Measurements from ENCODE around the gene GSE1. TPM values are rescaled to one million over a fixed set of nuclear protein-coding genes. Genes with fewer than 3 reads are reported as not detected.

The GSE1 gene
- total RNA-seq, 1 experiment from 2014 or later: 38.4 TPM

- Histone ChIP-seq H3K9me3 (ENCODE audit: low read length) (no peaks in the 10 kb centered on the region), H3K4me1 (ENCODE audit: insufficient read depth, low read length) (peaks cover 10% of the 10 kb centered on the region), H3K4me2 (ENCODE audit: low read length) (no peak overlapping the region), H3K27me3 (ENCODE audit: low read length) (no peaks in the 10 kb centered on the region), H3K9ac (ENCODE audit: low read length) (no peak overlapping the region), H4K20me1 (ENCODE audit: low read length) (no peaks in the 10 kb centered on the region), H3K79me2 (ENCODE audit: low read length) (0 out of 2 replicates have a peak, but pooled peaks cover 4% of the 10 kb centered on the region), H3F3A (ENCODE audit: low read length, unreplicated experiment) (no peaks in the 10 kb centered on the region), H3K4me3 (ENCODE audit: low read length) (no peak overlapping the region), H2AFZ (ENCODE audit: low read length) (no peak overlapping the region), H3K9me2 (replicated peaks; ENCODE audit: low read length) (no peaks in the 10 kb centered on the region), H3K36me3 (ENCODE audit: low read depth, low read length) (no peaks in the 10 kb centered on the region), H3K27ac (ENCODE audit: low read length) (no peak overlapping the region)
- CTCF ChIA-PET: interaction anchor here (0.5 kb wide), 1 partner anchor 35 kb away, joined by 4 read pairs; no protein-coding TSS in a partner anchor
- no TSS peak for BruUV-seq (replicated peaks)
- TF ChIP-seq CTCF (conservative IDR thresholded peaks at IDR 0.05; ENCODE audit: low read depth, low read length) (no peak), EZH2phosphoT487 (IDR thresholded peaks at IDR 0.05; ENCODE audit: borderline replicate concordance, low read length) (no peak), EZH2 (IDR thresholded peaks at IDR 0.05; ENCODE audit: low read length, unreplicated experiment) (no peak)
- DNase-seq: no peak
- no peak for ATAC-seq
- POLR2A ChIA-PET (ENCODE audit: unreplicated experiment): no interaction called here
- intact Hi-C loops (cut with micrococcal nuclease): no loop called here
Observed at GRCh38 chr16:85722128-85722893, 109.2 kb downstream of the GSE1 start.

GRCh38 chr16:85724126-85724879 is 111.2 kb downstream of the GSE1 start:
- Histone ChIP-seq H3K27me3 (ENCODE audit: low read length) (no peaks in the 10 kb centered on the region), H3K4me2 (ENCODE audit: low read length) (no peak overlapping the region), H3K9me2 (replicated peaks; ENCODE audit: low read length) (no peaks in the 10 kb centered on the region), H3F3A (ENCODE audit: low read length, unreplicated experiment) (no peaks in the 10 kb centered on the region), H2AFZ (ENCODE audit: low read length) (no peak overlapping the region), H3K36me3 (ENCODE audit: low read depth, low read length) (no peaks in the 10 kb centered on the region), H3K9ac (ENCODE audit: low read length) (no peak overlapping the region), H3K9me3 (ENCODE audit: low read length) (no peaks in the 10 kb centered on the region), H3K4me3 (ENCODE audit: low read length) (no peak overlapping the region), H4K20me1 (ENCODE audit: low read length) (no peaks in the 10 kb centered on the region), H3K4me1 (ENCODE audit: insufficient read depth, low read length) (peaks cover 8% of the 10 kb centered on the region), H3K27ac (ENCODE audit: low read length) (no peak overlapping the region), H3K79me2 (ENCODE audit: low read length) (peaks cover 4% of the 10 kb centered on the region; the same call in 1 of the 2 replicates)
- CTCF ChIA-PET: no interaction called here
- TF ChIP-seq EZH2phosphoT487 (IDR thresholded peaks at IDR 0.05; ENCODE audit: borderline replicate concordance, low read length) (no peak), CTCF (conservative IDR thresholded peaks at IDR 0.05; ENCODE audit: low read depth, low read length) (no peak), EZH2 (IDR thresholded peaks at IDR 0.05; ENCODE audit: low read length, unreplicated experiment) (no peak)
- ATAC-seq (no peak), DNase-seq (no peak)
- no TSS peak for BruUV-seq (replicated peaks)
- POLR2A ChIA-PET (ENCODE audit: unreplicated experiment): no interaction called here
- intact Hi-C loops (cut with micrococcal nuclease): no loop called here

All from PC-3 (cell line).